RWPE1 (cell line): ENCODE data around the gene ULBP1.
"Not testable (repeated sequence)": the region's sequence is repeated elsewhere in the genome, so short reads cannot be mapped to it uniquely, and the experiment has no call there.

Source experiments
- CTCF ChIA-PET: fragments of 350-600 bp; sonication (Branson Sonifier 250); formaldehyde crosslinking; extraction: SDS; loops from one replicate; lab custom pipeline; 2021; lab: Yijun Ruan, JAX
- POLR2A ChIA-PET: fragments of 400-600 bp; formaldehyde crosslinking; extraction: SDS; loops from one replicate; lab custom pipeline; 2020; ENCODE audit warnings: antibody characterized with exemption; ENCODE audit not compliant: low non-redundant PET; lab: Yijun Ruan, JAX
- DNase-seq: peaks from one replicate; pipeline ENCODE4 v3.0.0; 2012; ENCODE audit warnings: low spot score
- H3K27ac ChIP-seq: fragments of 450-650 bp; 2 replicates; pipeline ENCODE4 v1.5.1; 2017
- TF ChIP-seq, protein P1 (sequence below): fragments of 450-650 bp; conservative IDR thresholded peaks from 2 replicates; pipeline ENCODE4 v1.5.1; 2017; ENCODE audit warnings: low read depth, mild to moderate bottlenecking

Gene ULBP1

GRCh38 chr6:149942461-149942829 lies 21.3 kb upstream of the ULBP1 start:
- peak overlapping the region; percentile 88 for H3K27ac ChIP-seq
- ChIA-PET POLR2A (no interaction called here), CTCF (no interaction called here)
- no peak for DNase-seq
- TF ChIP-seq, protein P1, sequence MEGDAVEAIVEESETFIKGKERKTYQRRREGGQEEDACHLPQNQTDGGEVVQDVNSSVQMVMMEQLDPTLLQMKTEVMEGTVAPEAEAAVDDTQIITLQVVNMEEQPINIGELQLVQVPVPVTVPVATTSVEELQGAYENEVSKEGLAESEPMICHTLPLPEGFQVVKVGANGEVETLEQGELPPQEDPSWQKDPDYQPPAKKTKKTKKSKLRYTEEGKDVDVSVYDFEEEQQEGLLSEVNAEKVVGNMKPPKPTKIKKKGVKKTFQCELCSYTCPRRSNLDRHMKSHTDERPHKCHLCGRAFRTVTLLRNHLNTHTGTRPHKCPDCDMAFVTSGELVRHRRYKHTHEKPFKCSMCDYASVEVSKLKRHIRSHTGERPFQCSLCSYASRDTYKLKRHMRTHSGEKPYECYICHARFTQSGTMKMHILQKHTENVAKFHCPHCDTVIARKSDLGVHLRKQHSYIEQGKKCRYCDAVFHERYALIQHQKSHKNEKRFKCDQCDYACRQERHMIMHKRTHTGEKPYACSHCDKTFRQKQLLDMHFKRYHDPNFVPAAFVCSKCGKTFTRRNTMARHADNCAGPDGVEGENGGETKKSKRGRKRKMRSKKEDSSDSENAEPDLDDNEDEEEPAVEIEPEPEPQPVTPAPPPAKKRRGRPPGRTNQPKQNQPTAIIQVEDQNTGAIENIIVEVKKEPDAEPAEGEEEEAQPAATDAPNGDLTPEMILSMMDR: no peak

DNA sequence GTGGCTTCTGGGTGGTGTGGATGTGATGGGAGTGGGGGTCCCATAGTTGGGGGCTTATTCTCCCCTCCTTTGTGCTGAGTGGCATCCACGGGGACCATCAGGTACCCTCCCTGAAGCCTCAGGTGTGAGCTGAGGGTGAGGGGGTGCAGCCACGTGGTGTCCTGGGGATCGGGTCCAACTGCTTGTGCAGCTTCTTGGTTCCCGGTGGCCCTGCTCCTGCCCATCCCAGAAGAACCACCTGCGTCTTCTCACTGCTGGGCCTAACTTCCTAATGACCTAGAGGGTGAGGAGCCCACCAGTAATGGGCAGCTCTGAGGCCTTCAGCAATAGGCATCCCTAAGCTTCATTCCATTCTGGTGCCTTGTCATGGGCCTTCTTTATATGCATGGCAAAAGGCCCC lies 20.4 kb upstream of the ULBP1 start:
- H3K27ac ChIP-seq, DNase-seq, POLR2A ChIA-PET, CTCF ChIA-PET: not testable (repeated sequence)

DNA sequence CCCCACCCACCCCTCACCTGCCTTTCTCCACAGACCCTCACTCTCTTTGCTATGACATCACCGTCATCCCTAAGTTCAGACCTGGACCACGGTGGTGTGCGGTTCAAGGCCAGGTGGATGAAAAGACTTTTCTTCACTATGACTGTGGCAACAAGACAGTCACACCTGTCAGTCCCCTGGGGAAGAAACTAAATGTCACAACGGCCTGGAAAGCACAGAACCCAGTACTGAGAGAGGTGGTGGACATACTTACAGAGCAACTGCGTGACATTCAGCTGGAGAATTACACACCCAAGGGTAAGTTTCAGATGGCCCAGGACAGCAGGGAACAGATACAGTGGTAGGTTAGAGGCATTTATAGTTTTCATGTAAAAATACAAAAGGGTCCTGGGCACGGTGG lies 18.5 kb upstream of the ULBP1 start:
- POLR2A ChIA-PET, H3K27ac ChIP-seq, DNase-seq, CTCF ChIA-PET: not testable (repeated sequence)

DNA sequence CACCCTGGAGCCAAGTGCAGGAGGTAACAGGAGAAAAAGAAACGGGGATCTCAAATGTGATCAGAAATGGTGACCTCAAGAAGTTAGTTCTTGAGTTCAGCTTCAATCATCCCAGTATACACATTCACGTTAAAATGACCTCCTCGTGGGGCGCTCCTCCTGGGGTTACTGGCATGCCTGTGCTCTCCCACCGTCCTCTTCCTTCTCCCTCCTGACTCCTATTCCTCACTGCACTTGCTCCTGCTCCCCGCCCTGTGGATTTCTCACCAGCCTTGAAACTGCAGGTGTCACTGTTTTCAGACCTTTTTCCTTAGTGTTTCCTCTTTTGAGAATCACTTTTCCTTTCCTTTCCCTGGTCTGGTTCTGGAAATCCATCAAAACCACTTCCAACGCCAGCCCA lies 17.1 kb upstream of the ULBP1 start:
- DNase-seq, POLR2A ChIA-PET, CTCF ChIA-PET, H3K27ac ChIP-seq: not testable (repeated sequence)

GRCh38 chr6:149947533-149947932 lies 16.2 kb upstream of the ULBP1 start:
- POLR2A ChIA-PET, CTCF ChIA-PET, H3K27ac ChIP-seq, DNase-seq: not testable (repeated sequence)

- CTCF ChIA-PET: interaction anchor here (0.5 kb wide), 1 partner anchor 162 kb away, joined by 4 read pairs; no protein-coding TSS in a partner anchor
- no peak for DNase-seq
- POLR2A ChIA-PET: no interaction called here
Measured at GRCh38 chr6:149948011-149948410, 15.7 kb upstream of the ULBP1 start.

DNA sequence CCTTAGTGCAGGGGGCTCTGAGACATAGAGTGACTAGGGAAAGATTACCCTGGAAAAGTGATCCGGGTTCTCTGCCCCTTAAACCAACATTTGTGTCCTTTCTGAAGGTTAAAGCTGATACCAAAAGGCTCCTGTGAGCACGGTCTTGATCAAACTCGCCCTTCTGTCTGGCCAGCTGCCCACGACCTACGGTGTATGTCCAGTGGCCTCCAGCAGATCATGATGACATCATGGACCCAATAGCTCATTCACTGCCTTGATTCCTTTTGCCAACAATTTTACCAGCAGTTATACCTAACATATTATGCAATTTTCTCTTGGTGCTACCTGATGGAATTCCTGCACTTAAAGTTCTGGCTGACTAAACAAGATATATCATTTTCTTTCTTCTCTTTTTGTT lies 15.1 kb upstream of the ULBP1 start:
- no peak for DNase-seq
- CTCF ChIA-PET: interaction anchor here (0.5 to 0.6 kb wide), 2 partner anchors 69 to 162 kb away, joined by 4 to 7 read pairs; no protein-coding TSS in a partner anchor
- no peak overlapping the region for H3K27ac ChIP-seq
- POLR2A ChIA-PET: no interaction called here
- TF ChIP-seq, protein P1: no peak

More at GRCh38 chr6:149948011-149948410, 15.7 kb upstream of the ULBP1 start:
- TF ChIP-seq, protein P1: no peak
- H3K27ac ChIP-seq: no peak overlapping the region

GRCh38 chr6:149950423-149950822 lies 13.3 kb upstream of the ULBP1 start:
- POLR2A ChIA-PET: no interaction called here
- DNase-seq: no peak
- TF ChIP-seq, protein P1: no peak
- CTCF ChIA-PET: no interaction called here
- no peak overlapping the region for H3K27ac ChIP-seq

DNA sequence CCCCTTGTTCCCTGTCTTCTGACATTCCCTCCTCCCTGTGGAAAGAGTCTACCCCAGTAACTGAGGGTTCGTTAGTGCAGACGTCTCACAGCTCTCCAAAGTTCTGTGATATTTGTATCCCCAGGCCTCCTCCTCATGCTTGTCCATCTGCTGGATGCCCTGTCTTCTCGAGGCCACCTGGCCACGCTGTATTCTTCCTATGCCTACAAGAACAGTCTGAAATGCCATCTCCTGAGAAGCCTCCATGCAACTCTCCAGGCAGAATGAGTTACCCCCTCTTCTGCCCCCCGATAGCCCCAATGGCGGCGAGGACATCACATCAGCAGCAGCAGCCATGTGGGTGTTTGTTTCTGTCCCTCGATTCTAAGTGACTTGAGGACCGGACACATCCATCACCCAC lies 12.6 kb upstream of the ULBP1 start:
- TF ChIP-seq, protein P1: no peak
- POLR2A ChIA-PET: no interaction called here
- H3K27ac ChIP-seq: no peak overlapping the region
- CTCF ChIA-PET: no interaction called here
- no peak for DNase-seq
